K562 treated with DMSO at 1 percent for 4 hours (cell line): ENCODE data around the gene UBR2. TPM values are rescaled to one million over a fixed set of nuclear protein-coding genes. Genes with fewer than 3 reads are reported as not detected.

Experiments used
- total RNA-seq: library from RNA; unstranded; fragments of 300-600 nt; gene quantifications from 2 replicates; pipeline ENCODE4 v1.2.3, GENCODE V29; 2022; ENCODE audit not compliant: insufficient read depth

Gene UBR2
- 11.9 and 16.3 TPM in 2 replicates for total RNA-seq

DNA sequence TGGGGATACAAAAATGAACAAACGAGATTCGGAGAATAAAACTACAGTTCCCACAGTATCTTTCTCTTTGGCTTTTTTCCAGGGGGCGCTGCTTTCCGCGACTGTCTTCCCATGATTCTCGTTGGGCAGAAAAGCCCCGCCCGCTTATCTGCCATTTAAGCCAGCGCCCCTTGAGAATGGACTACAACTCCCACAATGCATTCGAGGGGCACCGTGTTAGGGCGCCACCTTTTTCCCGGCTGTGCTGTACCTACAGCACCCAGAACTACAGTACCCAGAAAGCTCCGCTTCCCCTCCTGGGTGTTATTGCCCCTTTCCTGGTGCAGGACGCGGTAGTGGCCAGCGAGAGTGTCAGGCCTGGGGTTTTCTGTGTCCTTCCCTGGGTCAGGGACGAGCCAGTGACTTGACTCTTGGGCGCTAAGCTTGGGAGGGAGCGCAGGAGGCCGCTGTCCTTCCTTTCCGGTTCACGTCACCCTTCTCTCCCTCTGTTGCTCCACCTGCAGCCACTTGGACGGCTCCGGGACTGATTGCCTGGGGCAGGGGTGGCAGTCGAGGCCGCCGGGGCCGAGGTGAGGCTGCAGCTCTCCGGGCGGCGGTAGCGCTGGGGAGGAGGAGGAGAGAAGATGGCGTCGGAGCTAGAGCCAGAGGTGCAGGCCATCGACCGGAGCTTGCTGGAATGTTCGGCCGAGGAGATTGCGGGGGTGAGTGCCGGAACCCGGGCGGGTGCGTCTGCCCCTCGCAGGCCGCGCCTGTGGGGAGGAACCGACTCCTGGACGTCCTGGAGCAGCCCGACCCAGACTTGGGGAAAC lies at the start of gene UBR2:
Gene UBR2, plus strand, starts transcription at position 333 of the 809 bp plus-strand sequence. Its CDS starts 291 bp downstream, at position 624.

DNA sequence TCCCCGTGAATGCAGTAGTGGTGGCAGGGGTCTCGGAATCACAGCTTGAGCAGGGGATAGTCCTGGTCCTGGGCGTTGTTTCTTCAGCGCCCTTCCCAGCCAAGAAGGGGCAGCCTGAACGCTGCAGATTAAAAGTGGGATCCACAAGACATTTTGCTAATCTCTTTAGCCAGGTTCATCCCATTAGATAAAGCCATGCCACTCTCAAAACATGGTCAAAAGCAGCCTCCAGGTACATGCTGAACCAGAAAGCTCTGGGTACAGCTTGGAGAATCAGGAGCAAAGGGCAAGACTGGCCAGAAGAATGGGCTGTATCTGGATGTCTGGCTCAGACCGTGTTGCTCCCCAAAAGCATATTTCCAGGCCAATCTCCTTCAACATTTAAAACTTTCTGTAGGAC lies 158.7 kb downstream of the UBR2 start, which contains the start of gene PRPH2:
Gene PRPH2, minus strand, starts transcription at position 101 of the 400 bp plus-strand sequence. CDS start 263 bp downstream, outside the sequence.

Other genes with a start within 250 kb of the UBR2 start
- gene TRERF1, start 112.1 kb upstream of the UBR2 start, total RNA-seq: 0.10 and 0.30 TPM in 2 replicates
- not detected in 2 replicates for gene PRPH2, start 158.6 kb downstream of the UBR2 start, total RNA-seq
- gene TBCC, start 182.1 kb downstream of the UBR2 start, total RNA-seq: 38.7 and 44.5 TPM in 2 replicates
- gene BICRAL, start 218.0 kb downstream of the UBR2 start, total RNA-seq: 4.9 and 5.2 TPM in 2 replicates